ENCODE results near the gene NCAPH2.

NCAPH2 gene

DNA sequence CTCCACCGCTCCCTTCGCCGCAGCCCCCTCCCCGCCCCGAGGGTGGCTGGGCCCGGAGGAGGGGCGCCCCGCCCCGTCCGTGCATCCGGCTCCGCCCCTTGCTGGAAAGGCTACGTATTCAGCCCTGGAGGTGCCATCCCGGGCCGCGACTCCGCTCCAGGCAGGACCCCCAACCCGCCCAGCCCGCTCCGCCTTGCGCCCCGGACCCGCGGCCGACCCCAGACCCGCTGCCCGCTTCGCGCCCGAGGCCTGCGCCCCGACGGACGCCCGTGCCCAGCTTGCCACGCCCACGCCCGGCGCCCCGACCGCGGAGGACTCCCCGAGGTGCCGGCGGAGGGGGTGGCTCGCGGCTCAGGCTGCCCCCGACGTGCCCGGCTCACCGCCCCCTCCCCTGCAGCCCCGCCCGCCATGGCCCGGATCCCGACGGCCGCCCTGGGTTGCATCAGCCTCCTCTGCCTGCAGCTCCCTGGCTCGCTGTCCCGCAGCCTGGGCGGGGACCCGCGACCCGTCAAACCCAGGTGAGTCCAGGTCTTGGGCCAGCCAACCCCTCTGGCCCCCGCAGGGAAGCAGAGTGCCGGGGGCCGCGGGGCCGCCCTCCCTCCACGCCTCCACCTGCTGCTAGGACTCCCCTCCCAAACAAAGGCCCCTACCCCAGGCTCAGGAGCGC is 26.5 kb upstream of the NCAPH2 start, which contains the start of gene ADM2:
TSS of gene ADM2 (plus strand) at position 104 of the 667 bp plus-strand sequence. CDS start at position 409, 305 bp downstream.
- TF ChIP-seq, protein P1, sequence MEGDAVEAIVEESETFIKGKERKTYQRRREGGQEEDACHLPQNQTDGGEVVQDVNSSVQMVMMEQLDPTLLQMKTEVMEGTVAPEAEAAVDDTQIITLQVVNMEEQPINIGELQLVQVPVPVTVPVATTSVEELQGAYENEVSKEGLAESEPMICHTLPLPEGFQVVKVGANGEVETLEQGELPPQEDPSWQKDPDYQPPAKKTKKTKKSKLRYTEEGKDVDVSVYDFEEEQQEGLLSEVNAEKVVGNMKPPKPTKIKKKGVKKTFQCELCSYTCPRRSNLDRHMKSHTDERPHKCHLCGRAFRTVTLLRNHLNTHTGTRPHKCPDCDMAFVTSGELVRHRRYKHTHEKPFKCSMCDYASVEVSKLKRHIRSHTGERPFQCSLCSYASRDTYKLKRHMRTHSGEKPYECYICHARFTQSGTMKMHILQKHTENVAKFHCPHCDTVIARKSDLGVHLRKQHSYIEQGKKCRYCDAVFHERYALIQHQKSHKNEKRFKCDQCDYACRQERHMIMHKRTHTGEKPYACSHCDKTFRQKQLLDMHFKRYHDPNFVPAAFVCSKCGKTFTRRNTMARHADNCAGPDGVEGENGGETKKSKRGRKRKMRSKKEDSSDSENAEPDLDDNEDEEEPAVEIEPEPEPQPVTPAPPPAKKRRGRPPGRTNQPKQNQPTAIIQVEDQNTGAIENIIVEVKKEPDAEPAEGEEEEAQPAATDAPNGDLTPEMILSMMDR (IDR thresholded peaks at IDR 0.05; ENCODE audit: control insufficient read depth, extremely low read depth, insufficient read depth) = no peak
- peak within 1 kb of the TSS; percentile 86 for H3K4me3 ChIP-seq (ENCODE audit: low read depth, low read length)
- DNase-seq (ENCODE audit: low read depth) = no peak

- no peak for DNase-seq (ENCODE audit: low read depth)
- TF ChIP-seq, protein P1 (IDR thresholded peaks at IDR 0.05; ENCODE audit: control insufficient read depth, extremely low read depth, insufficient read depth) = no peak
Measured at GRCh38 chr22:50482107-50483074, 25.6 kb upstream of the NCAPH2 start.

GRCh38 chr22:50483106-50483505 is 24.9 kb upstream of the NCAPH2 start:
- DNase-seq (ENCODE audit: low read depth) = no peak
- TF ChIP-seq, protein P1 (IDR thresholded peaks at IDR 0.05; ENCODE audit: control insufficient read depth, extremely low read depth, insufficient read depth) = no peak
- H3K4me3 ChIP-seq (ENCODE audit: low read depth, low read length) = peak overlapping the region; percentile 86

More at GRCh38 chr22:50482107-50483074, 25.6 kb upstream of the NCAPH2 start:
- peak overlapping the region; percentile 86 for H3K4me3 ChIP-seq (ENCODE audit: low read depth, low read length)

DNA sequence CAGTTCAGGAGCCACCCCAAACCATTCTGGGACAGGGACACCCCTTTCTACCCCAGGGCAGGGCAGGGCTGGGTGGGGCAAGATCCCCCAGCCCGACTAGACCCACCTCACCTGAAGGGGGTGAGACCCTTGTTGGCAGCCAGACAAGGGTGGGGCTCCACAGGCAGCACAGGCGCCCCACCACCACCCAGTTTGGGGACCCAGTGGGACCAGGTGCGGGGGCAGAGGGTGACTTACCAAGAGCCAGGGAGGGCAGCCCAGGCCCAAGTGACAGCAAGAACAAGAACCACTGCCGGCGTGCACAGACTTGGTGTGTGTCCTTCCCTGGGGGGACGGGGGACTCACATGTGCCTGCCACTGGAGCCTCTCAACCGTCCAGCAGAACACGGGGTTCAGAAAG is 24.5 kb upstream of the NCAPH2 start:
- no peak overlapping the region for H3K4me3 ChIP-seq (ENCODE audit: low read depth, low read length)
- DNase-seq (ENCODE audit: low read depth) = no peak
- TF ChIP-seq, protein P1 (IDR thresholded peaks at IDR 0.05; ENCODE audit: control insufficient read depth, extremely low read depth, insufficient read depth) = no peak

DNA sequence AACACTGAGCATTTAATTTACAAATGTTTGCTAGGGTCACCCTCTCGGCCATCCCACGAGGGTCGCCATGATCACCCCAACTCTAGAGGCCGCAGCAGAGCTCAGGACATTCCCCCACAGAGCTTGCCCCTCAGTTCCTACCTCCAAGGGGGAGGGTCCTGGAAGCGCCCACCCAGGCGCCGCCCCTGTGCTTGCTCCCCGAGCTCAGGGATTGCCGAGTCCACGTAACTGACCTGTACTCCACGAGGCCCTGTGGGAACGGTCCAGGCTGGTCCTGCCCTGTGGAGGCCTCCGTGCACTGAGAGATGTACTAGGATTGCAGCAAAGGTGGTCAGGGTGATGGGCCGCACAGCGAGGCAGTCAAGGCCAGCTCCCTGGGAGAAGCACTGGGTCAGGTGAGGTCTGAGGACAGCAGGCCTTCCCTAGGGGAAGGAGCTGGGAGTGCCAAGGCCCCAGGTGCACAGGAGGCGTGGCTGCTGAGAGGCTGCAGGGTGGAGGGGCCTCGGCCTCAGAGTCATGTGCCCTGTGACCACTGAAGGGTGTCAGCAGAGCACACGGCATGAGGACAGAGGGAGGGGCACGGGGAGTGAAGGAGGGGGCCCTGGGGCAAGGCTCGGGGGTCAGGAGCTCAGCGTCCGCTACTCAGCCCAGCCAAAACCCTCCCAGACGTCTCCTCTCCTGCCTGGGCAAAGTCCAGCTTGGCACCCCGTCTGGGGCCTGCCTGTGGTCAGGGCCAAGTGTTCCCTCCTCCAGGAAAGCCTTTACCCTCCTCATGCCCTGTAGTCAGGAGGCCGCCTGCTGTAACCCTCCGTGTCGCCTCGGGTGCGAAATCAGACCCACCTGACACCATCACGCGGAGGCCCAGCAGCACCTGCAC is 23.8 kb upstream of the NCAPH2 start:
- no peak overlapping the region for H3K4me3 ChIP-seq (ENCODE audit: low read depth, low read length)
- no peak for DNase-seq (ENCODE audit: low read depth)
- TF ChIP-seq, protein P1 (IDR thresholded peaks at IDR 0.05; ENCODE audit: control insufficient read depth, extremely low read depth, insufficient read depth) = no peak

Measured in LNCaP clone FGC (cell line).